Measurements from ENCODE around the gene HADH. TPM values are rescaled to one million over a fixed set of nuclear protein-coding genes. Genes with fewer than 3 reads are reported as not detected.

HADH gene
- total RNA-seq, 2 donors from 2014 or later = 10.5 to 13.3 TPM

GRCh38 chr4:108060686-108061321 lies 71.1 kb downstream of the HADH start:
- no peaks in the 10 kb centered on the region for H3K9me3 ChIP-seq (ENCODE audit: control insufficient read depth, low read length, poor library complexity, severe bottlenecking)
- Mint-ChIP-seq H3K4me3 (no peak overlapping the region), H3K27me3 (no peaks in the 10 kb centered on the region), H3K36me3 (ENCODE audit: low read depth) (peaks cover 11% of the 10 kb centered on the region), H3K27ac (peak overlapping the region; percentile 85), H3K4me1 (peaks cover 30% of the 10 kb centered on the region)
- DNase-seq = no peak
- no peak for ATAC-seq

DNA sequence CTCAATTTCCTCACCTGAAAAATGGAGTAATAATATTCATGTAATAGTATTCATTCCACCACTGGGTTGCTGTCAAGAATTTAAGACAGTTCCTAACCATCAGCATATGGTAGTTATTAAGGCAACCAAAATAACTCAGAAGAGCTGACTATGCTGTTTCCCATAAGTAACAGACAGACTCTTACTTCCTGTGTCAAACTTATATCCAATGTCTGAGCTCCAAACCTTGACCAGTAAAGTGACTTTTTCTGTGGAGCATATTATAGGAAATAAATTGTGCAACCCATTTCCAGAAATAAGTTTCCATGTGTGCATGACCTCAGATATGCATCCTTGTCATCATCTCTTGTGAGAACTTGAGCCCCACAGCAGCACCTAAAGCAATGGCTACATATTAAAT lies 78.8 kb downstream of the HADH start:
- Mint-ChIP-seq H3K4me1 (peaks cover 35% of the 10 kb centered on the region), H3K36me3 (ENCODE audit: low read depth) (peaks cover 13% of the 10 kb centered on the region), H3K27me3 (no peaks in the 10 kb centered on the region), H3K4me3 (no peak overlapping the region), H3K27ac (peak overlapping the region; percentile 67)
- H3K9me3 ChIP-seq (ENCODE audit: control insufficient read depth, low read length, poor library complexity, severe bottlenecking) = no peaks in the 10 kb centered on the region
- ATAC-seq (no peak), DNase-seq (no peak)

GRCh38 chr4:108070775-108071174 lies 81.1 kb downstream of the HADH start:
- Mint-ChIP-seq H3K27ac (peak overlapping the region; percentile 97), H3K4me3 (no peak overlapping the region), H3K27me3 (no peaks in the 10 kb centered on the region), H3K36me3 (ENCODE audit: low read depth) (peaks cover 11% of the 10 kb centered on the region), H3K4me1 (peaks cover 39% of the 10 kb centered on the region)
- DNase-seq = no peak
- H3K9me3 ChIP-seq (ENCODE audit: control insufficient read depth, low read length, poor library complexity, severe bottlenecking) = no peaks in the 10 kb centered on the region
- no peak for ATAC-seq

- DNase-seq = peak in 2 of 3 donors; percentile 38 to 52
- peak overlapping the region; percentile 80 for H3K4me3 Mint-ChIP-seq
- peaks cover 35% of the 10 kb centered on the region for H3K4me1 Mint-ChIP-seq
- peak overlapping the region; percentile 97 for H3K27ac Mint-ChIP-seq
- no peaks in the 10 kb centered on the region for H3K9me3 ChIP-seq (ENCODE audit: control insufficient read depth, low read length, poor library complexity, severe bottlenecking)
- ATAC-seq = peak; percentile 90
- H3K27me3 Mint-ChIP-seq = no peaks in the 10 kb centered on the region
- peaks cover 10% of the 10 kb centered on the region for H3K36me3 Mint-ChIP-seq (ENCODE audit: low read depth)
Observed at GRCh38 chr4:108072300-108072699, 82.6 kb downstream of the HADH start.

- H3K9me3 ChIP-seq (ENCODE audit: control insufficient read depth, low read length, poor library complexity, severe bottlenecking) = no peaks in the 10 kb centered on the region
- Mint-ChIP-seq H3K36me3 (ENCODE audit: low read depth) (peaks cover 8% of the 10 kb centered on the region), H3K27ac (no peak overlapping the region), H3K4me1 (peaks cover 31% of the 10 kb centered on the region), H3K4me3 (no peak overlapping the region), H3K27me3 (no peaks in the 10 kb centered on the region)
- no peak for ATAC-seq
- no peak for DNase-seq
Observed at GRCh38 chr4:108078024-108078733, 88.5 kb downstream of the HADH start.

- Mint-ChIP-seq H3K27ac (peak overlapping the region; percentile 89), H3K27me3 (no peaks in the 10 kb centered on the region), H3K4me1 (peaks cover 19% of the 10 kb centered on the region), H3K36me3 (ENCODE audit: low read depth) (peaks cover 5% of the 10 kb centered on the region), H3K4me3 (peak overlapping the region; percentile 5)
- ATAC-seq (peak; percentile 84), DNase-seq (no peak)
- no peaks in the 10 kb centered on the region for H3K9me3 ChIP-seq (ENCODE audit: control insufficient read depth, low read length, poor library complexity, severe bottlenecking)
Observed at GRCh38 chr4:108080747-108081146, 91.1 kb downstream of the HADH start.

- DNase-seq (no peak), ATAC-seq (peak; percentile 70)
- Mint-ChIP-seq H3K27me3 (no peaks in the 10 kb centered on the region), H3K27ac (peak overlapping the region; percentile 89), H3K4me1 (peaks cover 19% of the 10 kb centered on the region), H3K36me3 (ENCODE audit: low read depth) (peaks cover 5% of the 10 kb centered on the region), H3K4me3 (no peak overlapping the region)
- H3K9me3 ChIP-seq (ENCODE audit: control insufficient read depth, low read length, poor library complexity, severe bottlenecking) = no peaks in the 10 kb centered on the region
Observed at GRCh38 chr4:108081256-108081655, 91.6 kb downstream of the HADH start.

Other genes starting within 250 kb of the HADH start
- under 1 TPM in 1 of 2 donors, not detected in 1; 0.32 TPM for gene SGMS2, start 165.0 kb upstream of the HADH start, total RNA-seq
- gene CYP2U1, start 58.3 kb upstream of the HADH start, total RNA-seq = 1 to 10 TPM in 1 of 2 donors, under 1 TPM in 1; 0.96 to 2.8 TPM
- gene LEF1, start 179.0 kb downstream of the HADH start, total RNA-seq = 100 to 1,000 TPM; 236 to 319 TPM

Measured in T-helper 17 cell (primary cell).